Measurements from ENCODE around the gene COG1. TPM values are rescaled to one million over a fixed set of nuclear protein-coding genes. Genes with fewer than 3 reads are reported as not detected.

COG1 gene
- total and polyA plus RNA-seq, 11 donors = 20.2 to 78.7 (median 55.1) TPM

- TF ChIP-seq POLR2A (IDR thresholded peaks at IDR 0.05) (no peak), CTCF (IDR thresholded peaks at IDR 0.05) (no peak)
- WGBS, 4 donors = 54 to 64% (median 60%) methylated on average over 15 of the region's 15 CpGs
Observed at GRCh38 chr17:73182616-73183310, 10.1 kb upstream of the COG1 start.

GRCh38 chr17:73184136-73184993 is 8.5 kb upstream of the COG1 start:
- ATAC-seq (no peak), DNase-seq (no peak)
- 75 to 80% (median 76%) methylated on average over 9 of the region's 9 CpGs for WGBS, 4 donors
- Histone ChIP-seq H3K27me3 (no peaks in the 10 kb centered on the region), H3K27ac (no peak overlapping the region), H3K4me1 (peaks cover 0 to 8% (median 0%) of the 10 kb centered on the region in 12 donors), H3K4me3 (no peak overlapping the region), H3K9me3 (no peaks in the 10 kb centered on the region), H3K36me3 (no peaks in the 10 kb centered on the region)
- no peak for TF ChIP-seq POLR2A (IDR thresholded peaks at IDR 0.05)
- intact Hi-C loops (cut with DNase I) = loop anchor here in 1 of 10 donors (10.0 kb wide), 1 partner anchor 620 kb away; no protein-coding TSS in a partner anchor

More at GRCh38 chr17:73182616-73183310, 10.1 kb upstream of the COG1 start:
- H3K9me3 ChIP-seq = no peaks in the 10 kb centered on the region
- no peak overlapping the region for H3K27ac ChIP-seq
- H3K4me3 ChIP-seq = no peak overlapping the region
- H3K36me3 ChIP-seq = no peaks in the 10 kb centered on the region
- H3K27me3 ChIP-seq = no peaks in the 10 kb centered on the region
- intact Hi-C loops (cut with DNase I) = loop anchor here in 1 of 10 donors (10.0 kb wide), 1 partner anchor 618 kb away; no protein-coding TSS in a partner anchor
- ATAC-seq (no peak), DNase-seq (no peak)
- H3K4me1 ChIP-seq = peaks cover 0 to 8% (median 0%) of the 10 kb centered on the region in 12 donors

- peaks cover 0 to 12% (median 0%) of the 10 kb centered on the region in 12 donors for H3K4me1 ChIP-seq
- H3K4me3 ChIP-seq = no peak overlapping the region
- TF ChIP-seq CTCF (IDR thresholded peaks at IDR 0.05) = no peak
- no peak for TF ChIP-seq POLR2A (IDR thresholded peaks at IDR 0.05)
- H3K27ac ChIP-seq = no peak overlapping the region
- H3K36me3 ChIP-seq = no peaks in the 10 kb centered on the region
- DNase-seq (no peak), ATAC-seq (no peak)
- WGBS, 4 donors = 88 to 92% (median 88%) methylated on average over 16 of the region's 16 CpGs
- H3K27me3 ChIP-seq = no peaks in the 10 kb centered on the region
- H3K9me3 ChIP-seq = no peaks in the 10 kb centered on the region
- intact Hi-C loops (cut with DNase I) = loop anchor here in 4 of 10 donors (5.0 to 10.0 kb wide), 2 partner anchors 459 to 622 kb away; no protein-coding TSS in a partner anchor
Observed at GRCh38 chr17:73186283-73187050, 6.4 kb upstream of the COG1 start.

- 80 to 97% (median 88%) methylated on average over 8 to 9 of the region's 9 CpGs for WGBS, 4 donors
- intact Hi-C loops (cut with DNase I) = loop anchor here in 4 of 10 donors (5.0 to 10.0 kb wide), 2 partner anchors 460 to 622 kb away; no protein-coding TSS in a partner anchor
Observed at GRCh38 chr17:73187203-73187769, 5.6 kb upstream of the COG1 start.

More at GRCh38 chr17:73187203-73187769, 5.6 kb upstream of the COG1 start:
- Histone ChIP-seq H3K36me3 (no peaks in the 10 kb centered on the region), H3K4me3 (no peak overlapping the region), H3K27ac (no peak overlapping the region), H3K9me3 (no peaks in the 10 kb centered on the region), H3K4me1 (peaks cover 0 to 18% (median 5%) of the 10 kb centered on the region in 12 donors), H3K27me3 (no peaks in the 10 kb centered on the region)
- no peak for DNase-seq
- TF ChIP-seq POLR2A (IDR thresholded peaks at IDR 0.05) (no peak), CTCF (IDR thresholded peaks at IDR 0.05) (no peak)
- ATAC-seq = no peak
